ENCODE results near the gene COL9A2.

DNA sequence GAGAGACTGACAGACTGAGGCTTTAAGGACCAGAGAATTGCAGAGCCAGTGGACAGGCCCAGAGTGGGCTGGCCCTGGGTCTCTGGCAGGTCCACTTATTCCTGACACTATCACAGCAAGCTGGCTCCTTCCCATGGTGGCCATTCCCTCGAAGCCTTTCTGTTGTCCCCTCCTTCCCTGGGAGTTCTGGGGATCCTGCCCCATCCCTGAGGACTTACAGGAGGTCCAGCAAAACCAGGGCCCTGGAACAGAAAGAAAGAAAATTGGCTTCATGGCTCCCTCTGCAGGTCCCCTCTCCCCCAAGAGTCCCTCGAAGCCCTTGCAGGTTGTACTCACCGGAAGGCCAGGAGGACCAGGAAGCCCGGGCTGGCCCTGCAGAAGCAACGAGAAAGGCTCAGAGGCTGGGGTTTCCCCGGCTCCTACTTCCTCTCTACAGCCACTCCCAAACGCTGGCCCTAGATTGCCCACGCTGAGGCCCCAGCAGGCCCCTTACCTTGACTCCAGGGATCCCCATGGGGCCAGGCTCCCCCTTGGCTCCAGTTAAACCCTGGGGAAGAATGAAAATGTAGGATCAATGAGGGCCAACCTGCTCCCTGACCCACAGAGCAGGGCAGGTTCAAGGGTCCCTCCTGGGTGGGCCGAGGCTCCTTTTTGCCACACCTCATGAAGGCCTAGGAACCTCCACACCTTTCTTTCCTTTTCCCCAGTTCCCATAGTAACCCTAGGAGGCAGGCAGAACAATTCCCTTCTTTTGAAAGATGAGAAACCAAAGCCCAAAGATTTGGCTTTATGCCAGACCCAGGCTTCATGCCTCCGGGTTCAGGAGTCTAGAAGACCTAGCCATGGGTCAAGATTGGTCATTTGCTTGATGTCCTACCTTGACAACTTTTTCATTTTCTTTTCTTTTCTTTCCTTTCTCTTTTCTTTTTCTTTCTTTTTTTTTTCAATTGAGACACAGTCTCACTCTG, 4.6 kb downstream of the COL9A2 start:
- TF ChIP-seq, protein P1, sequence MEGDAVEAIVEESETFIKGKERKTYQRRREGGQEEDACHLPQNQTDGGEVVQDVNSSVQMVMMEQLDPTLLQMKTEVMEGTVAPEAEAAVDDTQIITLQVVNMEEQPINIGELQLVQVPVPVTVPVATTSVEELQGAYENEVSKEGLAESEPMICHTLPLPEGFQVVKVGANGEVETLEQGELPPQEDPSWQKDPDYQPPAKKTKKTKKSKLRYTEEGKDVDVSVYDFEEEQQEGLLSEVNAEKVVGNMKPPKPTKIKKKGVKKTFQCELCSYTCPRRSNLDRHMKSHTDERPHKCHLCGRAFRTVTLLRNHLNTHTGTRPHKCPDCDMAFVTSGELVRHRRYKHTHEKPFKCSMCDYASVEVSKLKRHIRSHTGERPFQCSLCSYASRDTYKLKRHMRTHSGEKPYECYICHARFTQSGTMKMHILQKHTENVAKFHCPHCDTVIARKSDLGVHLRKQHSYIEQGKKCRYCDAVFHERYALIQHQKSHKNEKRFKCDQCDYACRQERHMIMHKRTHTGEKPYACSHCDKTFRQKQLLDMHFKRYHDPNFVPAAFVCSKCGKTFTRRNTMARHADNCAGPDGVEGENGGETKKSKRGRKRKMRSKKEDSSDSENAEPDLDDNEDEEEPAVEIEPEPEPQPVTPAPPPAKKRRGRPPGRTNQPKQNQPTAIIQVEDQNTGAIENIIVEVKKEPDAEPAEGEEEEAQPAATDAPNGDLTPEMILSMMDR (IDR thresholded peaks at IDR 0.05) = no peak
- no peak for TF ChIP-seq POLR2A (IDR thresholded peaks at IDR 0.05)
